Measurements from ENCODE around the gene RALGAPA1. TPM values are rescaled to one million over a fixed set of nuclear protein-coding genes. Genes with fewer than 3 reads are reported as not detected.

The RALGAPA1 gene
- total and polyA plus RNA-seq, 2 donors (not counting 1 experiment from before 2014, with no cell fraction given) = 17.3 to 94.0 TPM

DNA sequence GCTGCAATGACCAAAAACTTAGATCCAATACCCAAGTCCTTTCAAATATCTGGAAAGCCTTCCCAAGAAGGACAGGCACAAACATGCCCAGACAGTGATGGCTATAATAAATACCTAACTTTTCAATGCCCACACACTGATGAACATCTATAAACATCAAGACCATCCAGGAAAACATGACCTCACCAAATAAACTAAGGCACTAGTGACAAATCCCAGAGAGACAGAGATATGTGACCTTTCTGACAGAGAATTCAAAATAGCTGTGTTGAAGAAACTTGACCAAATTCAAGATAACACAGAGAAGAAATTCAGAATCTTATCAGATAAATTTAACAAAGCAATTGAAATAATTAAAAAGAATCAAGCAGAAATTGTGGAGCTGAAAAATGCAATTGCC, 313.8 kb downstream of the RALGAPA1 start:
- H4K20me1 ChIP-seq (ENCODE audit: control insufficient read depth, insufficient read depth, low read length, poor library complexity, severe bottlenecking) = no peaks in the 10 kb centered on the region
- Mint-ChIP-seq H3K27me3 (peaks cover 51% of the 10 kb centered on the region), H3K4me1 (no peaks in the 10 kb centered on the region), H3K4me3 (no peak overlapping the region), H3K27ac (no peak overlapping the region), H3K9me3 (ENCODE audit: insufficient read depth) (peaks cover 6% of the 10 kb centered on the region)
- peaks cover 0 to 12% (median 2%) of the 10 kb centered on the region in 4 experiments for H3K27me3 ChIP-seq (replicated peaks in 1 of 4; ENCODE audit: control extremely low read depth in 1 of 4, control insufficient read depth in 3 of 4, insufficient read depth in 4 of 4, low read length in 3 of 4)
- H2AFZ ChIP-seq (ENCODE audit: insufficient read depth, low read depth, low read length, poor library complexity, severe bottlenecking) = no peak overlapping the region
- H3K4me3 ChIP-seq (ENCODE audit: control extremely low read depth in 1 of 5, extremely low read depth in 1 of 5, insufficient read depth in 1 of 5, low read depth in 2 of 5, low read length in 4 of 5) = no peak overlapping the region
- H3K9ac ChIP-seq (ENCODE audit: low read length) = no peak overlapping the region
- H3K27ac ChIP-seq (ENCODE audit: low read length in 2 of 2) = no peak overlapping the region
- ATAC-seq (ENCODE audit: low read depth) (no peak), DNase-seq (no peak)
- TF ChIP-seq CTCF (IDR thresholded peaks at IDR 0.05) (no peak), EZH2 (IDR thresholded peaks at IDR 0.05; ENCODE audit: borderline replicate concordance, insufficient read depth, low read depth, low read length, poor library complexity, severe bottlenecking) (no peak)
- intact Hi-C loops (cut with micrococcal nuclease) = no loop called here
- H3K79me2 ChIP-seq (ENCODE audit: control insufficient read depth, insufficient read depth, low read length) = no peaks in the 10 kb centered on the region
- H3K9me3 ChIP-seq (ENCODE audit: control extremely low read depth in 1 of 3, control insufficient read depth in 2 of 3, insufficient read depth in 1 of 3, low read length in 2 of 3) = peaks cover 2 to 15% (median 10%) of the 10 kb centered on the region in 3 donors
- CTCF ChIA-PET = interaction anchor here (0.6 kb wide), 1 partner anchor 333 kb away, joined by 3 read pairs; no protein-coding TSS in a partner anchor
- no peaks in the 10 kb centered on the region for H3K36me3 ChIP-seq (replicated peaks in 1 of 2; ENCODE audit: control extremely low read depth in 1 of 2, control insufficient read depth in 1 of 2, extremely low read depth in 1 of 2, insufficient read depth in 2 of 2, low read length in 1 of 2)
- POLR2A ChIA-PET = no interaction called here
- no peak overlapping the region for H3K4me2 ChIP-seq (replicated peaks; ENCODE audit: low read depth, low read length, poor library complexity, severe bottlenecking)
- H3K4me1 ChIP-seq (ENCODE audit: control insufficient read depth in 2 of 2, insufficient read depth in 2 of 2, low read length in 2 of 2) = no peaks in the 10 kb centered on the region

DNA sequence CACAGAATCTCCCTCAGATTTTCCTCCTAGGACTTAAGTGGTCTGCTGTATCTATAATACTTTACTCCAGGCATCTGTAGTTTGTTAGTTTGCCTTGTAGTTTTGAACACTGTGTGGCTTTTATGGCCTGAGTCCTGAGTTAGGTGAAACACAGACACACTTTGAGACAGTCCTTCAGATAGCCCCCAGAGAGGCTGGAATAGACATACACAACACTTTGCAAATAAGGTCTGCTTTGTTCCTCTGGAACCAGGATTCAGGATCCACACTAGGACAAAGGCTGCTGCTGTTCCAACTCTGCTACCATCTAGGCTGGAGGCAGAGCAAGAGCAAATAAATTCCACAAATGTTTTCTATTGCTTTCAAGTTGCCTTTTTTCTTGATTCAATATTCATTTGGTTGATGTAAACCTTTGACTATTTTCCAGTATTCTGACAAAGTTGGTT, 316.5 kb downstream of the RALGAPA1 start:
- Histone ChIP-seq H3K79me2 (ENCODE audit: control insufficient read depth, insufficient read depth, low read length) (no peaks in the 10 kb centered on the region), H3K36me3 (replicated peaks in 1 of 2; ENCODE audit: control extremely low read depth in 1 of 2, control insufficient read depth in 1 of 2, extremely low read depth in 1 of 2, insufficient read depth in 2 of 2, low read length in 1 of 2) (no peaks in the 10 kb centered on the region), H3K9me3 (ENCODE audit: control extremely low read depth in 1 of 3, control insufficient read depth in 2 of 3, insufficient read depth in 1 of 3, low read length in 2 of 3) (peaks cover 2 to 21% (median 10%) of the 10 kb centered on the region in 3 donors), H3K4me1 (ENCODE audit: control insufficient read depth in 2 of 2, insufficient read depth in 2 of 2, low read length in 2 of 2) (no peaks in the 10 kb centered on the region), H4K20me1 (ENCODE audit: control insufficient read depth, insufficient read depth, low read length, poor library complexity, severe bottlenecking) (no peaks in the 10 kb centered on the region), H3K4me2 (replicated peaks; ENCODE audit: low read depth, low read length, poor library complexity, severe bottlenecking) (no peak overlapping the region), H3K9ac (ENCODE audit: low read length) (no peak overlapping the region), H3K27me3 (replicated peaks in 1 of 4; ENCODE audit: control extremely low read depth in 1 of 4, control insufficient read depth in 3 of 4, insufficient read depth in 4 of 4, low read length in 3 of 4) (peaks cover 0 to 9% (median 2%) of the 10 kb centered on the region in 4 experiments), H2AFZ (ENCODE audit: insufficient read depth, low read depth, low read length, poor library complexity, severe bottlenecking) (no peak overlapping the region), H3K4me3 (ENCODE audit: control extremely low read depth in 1 of 5, extremely low read depth in 1 of 5, insufficient read depth in 1 of 5, low read depth in 2 of 5, low read length in 4 of 5) (no peak overlapping the region), H3K27ac (ENCODE audit: low read length in 2 of 2) (no peak overlapping the region)
- ChIA-PET CTCF (no interaction called here), POLR2A (no interaction called here)
- Mint-ChIP-seq H3K4me3 (no peak overlapping the region), H3K4me1 (no peaks in the 10 kb centered on the region), H3K27ac (no peak overlapping the region), H3K9me3 (ENCODE audit: insufficient read depth) (peaks cover 4% of the 10 kb centered on the region), H3K27me3 (peaks cover 32% of the 10 kb centered on the region)
- no peak for ATAC-seq (ENCODE audit: low read depth)
- TF ChIP-seq EZH2 (IDR thresholded peaks at IDR 0.05; ENCODE audit: borderline replicate concordance, insufficient read depth, low read depth, low read length, poor library complexity, severe bottlenecking) (no peak), CTCF (IDR thresholded peaks at IDR 0.05) (no peak)
- no peak for DNase-seq
- intact Hi-C loops (cut with micrococcal nuclease) = no loop called here

Small RNA genes within 50 kb of the gene (small RNA-seq; reads per million reads assigned to genes)
- not detected for gene RF00322 (ENCODE audit: insufficient read length, low read depth, low replicate concordance)

Other genes starting within 250 kb of the RALGAPA1 start
- 4.7 and 6.3 TPM in 2 replicates for gene BRMS1L, start 17.0 kb upstream of the RALGAPA1 start, total RNA-seq
- 1.1 and 5.9 TPM in 2 replicates for gene BRMS1L, start 17.0 kb upstream of the RALGAPA1 start, polyA plus RNA-seq